Glomerular visceral epithelial cell (primary cell): ENCODE measurements around the gene ACY1.
"Not testable (repeated sequence)": the region's sequence is repeated elsewhere in the genome, so short reads cannot be mapped to it uniquely, and the experiment has no call there.

ENCODE experiments used
- DNase-seq: peaks from one replicate; pipeline ENCODE4 v3.0.0-alpha.2; 2016; ENCODE audit errors: extremely low spot score

ACY1 gene

DNA sequence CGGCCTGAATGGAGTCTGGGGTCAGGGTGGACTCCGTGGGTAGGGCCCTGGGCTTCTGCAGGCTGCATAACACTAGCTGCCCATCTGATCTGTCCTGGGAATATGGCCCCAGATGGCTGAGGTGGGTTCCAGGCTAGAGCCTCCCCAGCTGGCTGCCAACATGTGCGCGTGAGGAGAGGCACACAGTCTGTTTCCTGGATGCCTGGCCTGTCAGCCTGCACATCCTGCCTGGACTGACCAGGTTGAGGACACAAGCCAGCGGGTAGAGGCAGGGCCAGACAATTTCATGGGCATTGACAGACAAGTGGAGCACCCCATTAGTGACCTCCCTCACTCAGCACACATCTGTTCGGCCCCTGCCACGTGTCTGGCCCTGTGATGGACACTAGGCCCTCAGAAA is 42.1 kb downstream of the ACY1 start:
- no peak for DNase-seq

DNA sequence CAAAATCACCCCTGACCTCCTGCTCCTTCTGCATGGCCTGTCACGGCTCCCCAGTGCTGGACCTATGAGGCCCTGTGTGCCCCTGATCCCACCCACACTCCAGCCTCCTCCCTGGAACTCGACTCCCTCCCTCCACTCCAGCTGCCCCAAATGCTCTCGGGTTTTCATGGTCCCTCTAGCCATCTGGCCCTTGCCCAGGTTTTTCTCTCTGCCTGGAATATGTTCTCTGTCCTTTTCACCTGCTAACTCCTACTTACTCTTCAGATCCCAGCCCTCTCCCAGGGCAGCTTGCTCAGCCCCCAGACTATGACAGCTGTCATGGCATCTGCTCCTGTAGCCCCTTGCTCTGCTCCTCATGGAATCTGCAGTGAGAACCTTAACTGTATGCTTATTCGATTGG is 42.7 kb downstream of the ACY1 start:
- no peak for DNase-seq

DNA sequence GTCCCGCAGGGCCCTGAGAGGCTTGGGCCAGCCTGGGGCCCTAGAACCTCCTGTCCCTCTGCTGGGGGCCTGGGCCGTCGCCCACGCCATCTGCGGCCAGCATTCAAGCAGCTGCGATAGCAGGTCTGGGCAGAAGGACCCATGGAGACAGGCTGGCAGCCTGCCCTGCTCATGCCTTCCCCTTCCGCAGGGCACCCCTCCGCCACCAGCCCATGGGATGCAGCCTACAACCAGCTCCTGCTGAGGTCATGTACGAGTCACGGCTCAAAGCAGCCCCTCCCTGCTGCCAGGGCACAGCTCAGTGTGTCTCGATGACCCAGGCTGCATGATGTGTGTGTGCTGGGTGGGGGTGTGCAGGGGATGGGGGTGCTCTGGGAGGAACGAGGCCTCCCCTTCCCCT is 45.2 kb downstream of the ACY1 start:
- no peak for DNase-seq

DNA sequence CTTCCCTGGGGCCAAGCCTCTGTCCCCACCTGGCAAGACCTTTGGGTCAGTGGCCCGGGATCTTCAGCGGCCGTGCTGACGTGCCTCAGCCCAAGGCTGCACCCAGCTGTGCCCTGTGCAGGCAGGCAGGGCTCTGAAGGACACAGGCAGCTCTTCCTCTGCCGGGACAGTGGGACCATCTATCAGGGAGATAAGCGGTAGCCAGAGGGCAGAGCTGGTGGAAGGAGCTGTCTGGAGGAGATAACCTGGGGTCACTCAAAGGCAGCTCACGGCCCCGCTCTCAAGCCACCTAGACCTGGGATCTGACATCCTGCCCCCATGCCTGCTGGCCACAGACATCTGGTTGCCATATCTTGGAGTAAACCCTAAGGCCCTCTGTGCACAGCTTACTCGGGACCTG is 45.7 kb downstream of the ACY1 start:
- no peak for DNase-seq

DNA sequence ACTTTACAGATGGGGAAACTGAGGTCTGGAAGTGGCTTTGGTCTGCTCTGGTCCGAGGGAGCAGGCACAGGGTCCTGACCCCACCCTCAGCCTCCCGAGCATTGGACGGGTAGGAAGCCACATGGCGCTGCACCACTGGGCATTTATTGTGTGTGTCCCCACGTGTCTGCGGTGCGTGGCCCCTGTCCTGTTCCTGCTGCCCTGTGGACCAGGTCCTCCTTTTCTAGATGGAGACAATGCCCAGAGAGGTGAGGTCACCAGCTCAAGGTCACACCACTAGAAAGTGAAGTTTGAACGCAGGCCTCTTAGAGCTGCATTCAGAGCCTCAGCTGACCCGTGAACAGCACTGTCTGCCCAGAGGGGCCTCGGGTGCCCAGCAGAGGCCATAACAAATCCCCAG is 46.2 kb downstream of the ACY1 start:
- no peak for DNase-seq

DNA sequence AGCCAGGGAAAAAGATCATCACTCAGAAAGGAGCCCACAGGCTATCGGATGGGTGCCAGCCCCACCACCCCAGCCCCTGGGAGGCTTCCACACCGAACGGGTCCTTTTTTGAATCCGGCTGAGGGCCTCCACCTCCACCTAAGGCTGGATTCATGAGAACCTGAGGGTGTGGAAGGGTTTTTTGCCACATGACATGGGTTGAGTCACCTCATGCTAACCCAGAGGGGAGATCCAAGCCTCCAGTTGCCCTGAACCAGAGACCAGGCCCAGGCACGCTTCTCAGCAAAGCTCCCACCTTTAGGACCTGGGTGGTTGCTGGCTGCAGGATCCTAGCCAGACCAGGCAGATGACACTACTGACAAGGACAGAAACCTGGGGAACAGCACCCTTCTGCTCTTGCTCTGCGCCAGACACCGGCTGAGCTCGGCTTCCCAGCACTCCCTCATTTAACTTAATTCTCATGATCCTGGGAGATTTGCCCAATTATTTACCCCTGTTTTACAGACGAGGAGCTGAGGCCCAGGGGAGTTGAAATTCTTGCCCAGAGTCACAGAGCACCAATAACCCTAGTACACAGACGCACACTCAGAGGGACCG is 47.5 kb downstream of the ACY1 start:
- DNase-seq, result no peak

DNA sequence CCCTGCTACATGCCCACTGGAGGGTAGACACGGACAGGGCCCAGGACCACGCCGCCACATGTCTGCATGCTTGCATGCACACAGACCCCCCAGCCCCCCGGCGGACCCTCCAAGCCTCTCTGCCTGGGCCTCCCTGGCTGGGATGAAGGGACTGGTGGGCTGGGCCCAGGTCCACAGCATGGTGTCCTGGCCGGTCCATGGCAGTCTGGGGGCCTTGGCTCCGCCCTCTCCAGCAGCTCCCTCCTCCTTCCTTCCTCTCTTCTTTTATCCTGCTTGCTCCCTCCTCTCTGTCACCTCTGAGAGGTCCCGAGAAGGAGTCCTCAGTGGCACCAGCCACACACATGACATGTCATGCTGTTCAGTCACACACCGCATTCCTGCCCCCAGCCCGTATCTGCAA is 48.6 kb downstream of the ACY1 start:
- DNase-seq, result no peak

DNA sequence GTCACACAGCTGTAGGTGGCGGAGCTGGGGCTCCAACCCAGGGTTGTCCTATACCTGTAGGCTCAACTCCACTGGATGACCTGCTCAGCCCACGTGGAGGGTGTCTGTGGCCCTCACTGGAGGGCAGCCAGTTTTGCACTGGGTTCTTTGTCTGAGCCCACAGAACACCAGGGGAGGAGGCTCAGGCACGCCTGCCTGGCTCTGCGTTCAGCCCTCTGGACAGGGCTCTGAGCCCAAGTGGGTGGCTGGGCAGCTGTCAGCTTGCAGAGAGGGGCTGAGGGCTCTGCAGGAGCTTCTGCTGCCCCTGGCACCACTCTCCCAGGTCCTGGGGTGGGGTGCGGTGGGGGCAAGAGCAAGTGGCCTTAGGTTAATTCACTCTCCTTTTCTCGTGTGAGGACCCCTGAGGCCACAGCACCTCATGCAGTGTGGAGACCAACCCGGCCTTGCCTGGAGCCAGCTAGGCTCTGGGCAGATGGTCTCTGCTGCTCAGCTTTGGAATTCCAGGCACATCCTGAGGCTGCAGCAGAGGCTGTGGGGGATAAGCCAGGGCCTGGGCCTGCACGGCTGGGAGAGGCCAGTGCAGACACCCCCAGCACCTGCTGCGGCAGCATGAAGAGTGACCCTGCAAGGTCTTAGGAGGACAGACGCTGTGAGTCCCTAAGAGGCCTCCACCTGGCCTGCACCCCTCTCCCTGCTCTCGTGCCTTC is 49.5 kb downstream of the ACY1 start:
- no peak for DNase-seq

DNA sequence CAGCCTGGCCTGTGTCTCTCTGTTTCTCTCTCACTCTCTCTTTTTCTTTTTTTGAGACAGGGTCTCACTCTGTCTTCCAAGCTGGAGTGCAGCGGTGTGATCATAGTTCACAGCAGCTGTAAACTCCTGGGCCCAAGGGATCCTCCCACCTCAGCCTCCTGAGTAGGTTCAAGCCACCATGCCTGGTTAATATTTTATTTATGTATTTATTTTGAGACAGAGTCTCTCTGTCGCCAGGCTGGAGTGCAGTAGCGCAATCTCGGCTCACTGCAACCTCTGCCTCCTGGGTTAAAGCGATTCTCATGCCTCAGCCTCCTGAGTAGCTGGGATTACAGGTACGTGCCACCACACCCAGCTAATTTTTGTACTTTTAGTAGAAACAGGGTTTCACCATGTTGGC is 50.4 kb downstream of the ACY1 start:
- DNase-seq, result not testable (repeated sequence)

DNA sequence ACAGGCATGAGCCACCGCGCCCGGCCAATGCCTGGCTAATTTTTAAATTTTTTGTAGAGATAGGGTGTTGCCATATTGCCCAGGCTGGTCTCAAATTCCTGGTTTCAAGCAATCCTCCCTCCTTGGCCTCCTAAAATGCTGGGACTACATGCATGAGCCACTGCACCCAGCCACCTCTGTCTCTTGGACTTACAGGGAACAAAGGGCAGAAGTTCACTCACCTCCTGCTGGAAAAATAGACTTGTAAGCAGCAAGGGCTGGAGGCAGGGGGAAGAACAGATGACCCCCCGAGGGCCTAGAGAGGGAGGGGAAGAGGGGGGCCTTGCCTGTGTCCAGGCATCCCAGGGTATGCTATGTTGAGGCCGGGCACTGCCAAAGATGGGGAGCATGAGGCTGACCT is 50.9 kb downstream of the ACY1 start:
- no peak for DNase-seq

DNA sequence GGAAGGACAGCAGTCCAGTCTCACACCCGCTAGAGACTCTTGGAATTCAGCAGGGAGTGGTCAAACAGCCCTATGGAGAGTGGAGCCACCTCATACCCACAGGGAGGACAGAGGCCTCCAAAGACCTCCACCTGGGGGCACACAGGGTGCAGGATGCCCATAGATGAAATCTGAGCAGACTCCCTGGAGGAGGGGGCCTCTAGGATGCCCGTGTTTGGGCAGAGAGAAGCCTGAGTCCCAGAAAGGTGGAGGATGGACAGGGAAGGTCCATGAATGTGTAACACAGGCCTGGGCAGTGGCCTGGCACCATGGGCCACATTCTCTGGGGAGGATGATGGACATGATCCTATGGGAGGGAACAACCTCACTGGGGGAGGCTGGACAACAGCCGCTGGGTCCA is 51.3 kb downstream of the ACY1 start:
- no peak for DNase-seq

DNA sequence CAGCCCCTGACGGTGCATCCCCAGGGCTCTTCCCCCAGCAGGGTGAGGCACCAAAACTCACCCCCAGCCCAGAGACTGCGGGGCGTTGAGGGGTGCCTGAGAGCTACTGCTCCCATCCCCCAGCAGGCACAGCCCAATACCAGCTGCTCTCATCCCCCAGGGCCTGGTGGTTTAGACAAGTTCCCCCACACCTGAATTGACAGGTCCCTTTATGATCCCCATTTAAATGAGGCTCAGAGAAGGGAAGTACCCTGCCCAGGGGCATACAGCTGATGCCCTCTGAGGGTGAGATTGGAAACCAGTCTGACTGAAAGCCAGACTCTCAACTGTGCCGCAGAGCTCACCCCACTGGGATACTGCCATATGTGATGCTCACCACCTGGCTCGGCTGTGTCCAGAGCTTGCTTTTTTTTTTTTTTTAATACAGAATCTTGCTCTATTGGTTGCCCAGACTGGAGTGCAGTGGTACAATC is 52.9 kb downstream of the ACY1 start:
- no peak for DNase-seq

DNA sequence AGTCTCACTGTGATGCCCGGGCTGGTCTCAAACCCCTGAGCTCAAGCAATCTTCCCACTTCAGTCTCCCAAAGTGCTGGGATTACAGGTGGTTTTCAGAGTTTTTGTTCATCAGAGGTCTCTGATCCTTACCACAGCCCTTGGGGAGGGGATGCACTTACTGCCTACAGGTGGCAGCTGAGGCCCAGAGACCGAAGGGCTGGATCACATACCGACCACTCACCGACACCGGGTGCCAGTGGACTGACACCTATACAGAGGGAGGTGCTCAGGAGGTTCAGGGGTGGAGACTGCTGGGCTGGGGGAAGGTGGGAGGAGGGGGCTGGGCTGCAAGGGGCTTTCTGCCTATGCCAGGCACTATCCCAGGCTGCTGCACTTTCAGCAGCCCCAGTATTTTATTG is 53.5 kb downstream of the ACY1 start:
- DNase-seq, result no peak

DNA sequence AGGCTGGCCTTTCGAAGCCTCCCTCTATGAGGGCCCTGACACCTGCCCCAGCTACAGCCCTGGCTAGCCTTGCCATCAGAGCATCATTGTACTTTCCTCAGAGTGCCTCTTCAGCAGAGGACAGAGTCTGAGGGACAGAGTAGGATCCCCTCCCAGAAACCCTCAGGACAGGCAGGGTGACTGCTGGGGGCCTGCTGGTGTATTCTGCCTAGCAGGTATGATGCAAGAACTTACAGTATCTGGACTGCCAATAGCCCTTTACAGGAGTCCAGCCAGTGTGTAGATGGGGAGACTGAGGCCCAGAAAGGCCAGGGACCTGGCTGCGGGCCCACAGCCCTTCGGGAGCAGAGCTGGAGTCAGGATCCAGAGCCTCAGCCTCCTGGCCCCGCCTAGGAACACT is 54.0 kb downstream of the ACY1 start:
- DNase-seq, result no peak

DNA sequence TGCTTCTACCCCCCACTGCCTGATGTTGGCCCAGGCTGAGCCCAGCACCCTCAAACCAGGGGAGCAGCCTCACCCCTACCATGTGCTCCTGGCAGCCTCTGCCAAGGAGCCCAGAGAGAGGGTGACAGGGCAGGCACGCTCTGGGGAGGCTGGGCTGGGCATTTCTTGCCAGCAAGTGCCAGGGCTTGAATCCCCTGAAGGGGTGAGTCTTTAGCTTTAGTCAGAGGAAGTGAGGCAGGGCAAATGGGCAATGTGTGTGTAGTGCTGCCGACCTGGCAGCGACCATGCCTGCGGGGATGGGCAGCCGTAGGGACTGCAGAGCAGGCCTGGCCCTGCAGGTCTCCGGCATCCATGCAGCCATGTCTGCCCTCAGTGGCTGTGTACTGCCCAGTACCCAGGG is 54.9 kb downstream of the ACY1 start:
- DNase-seq, result no peak
